Measurements from ENCODE around the gene SMARCC2.
A peak's percentile ranks its signal among the peaks of the same experiment; 100 is the strongest.

Gene SMARCC2

GRCh38 chr12:56152132-56152755 lies 37.0 kb downstream of the SMARCC2 start, which contains the start of gene MYL6B (continued):
- no peak for TF ChIP-seq ZFP3 (tag by site-specific recombination; IDR thresholded peaks at IDR 0.05; ENCODE audit: low read depth)
- TF ChIP-seq ZNF394 (tag by site-specific recombination; IDR thresholded peaks at IDR 0.05; ENCODE audit: borderline replicate concordance): peak; percentile 53; the same call in 1 of the 2 replicates
- TF ChIP-seq ZNF777 (tag by site-specific recombination; IDR thresholded peaks at IDR 0.05; ENCODE audit: borderline replicate concordance): no peak
- peak; percentile 55; the same call in 1 of the 2 replicates for TF ChIP-seq ZNF610 (tag by site-specific recombination; IDR thresholded peaks at IDR 0.05; ENCODE audit: borderline replicate concordance)
- no peak; the same call in 1 of the 2 replicates for TF ChIP-seq KLF7 (tag by site-specific recombination; IDR thresholded peaks at IDR 0.05; ENCODE audit: borderline replicate concordance)
- TF ChIP-seq ZBTB17 (tag by site-specific recombination; IDR thresholded peaks at IDR 0.05): peak; percentile 93
- TF ChIP-seq GLIS1 (tag by site-specific recombination; IDR thresholded peaks at IDR 0.05): no peak; the same call in 1 of the 2 replicates
- no peak; the same call in 1 of the 2 replicates for TF ChIP-seq ZNF561 (tag by site-specific recombination; IDR thresholded peaks at IDR 0.05; ENCODE audit: borderline replicate concordance)
- TF ChIP-seq ZNF449 (tag by site-specific recombination; IDR thresholded peaks at IDR 0.05): 0 out of 2 replicates have a peak, but pooled peaks have one; percentile 27
- no peak for TF ChIP-seq PRDM2 (tag by site-specific recombination; IDR thresholded peaks at IDR 0.05; ENCODE audit: borderline replicate concordance)
- no peak for TF ChIP-seq MYNN (tag by site-specific recombination; IDR thresholded peaks at IDR 0.05; ENCODE audit: borderline replicate concordance)
- TF ChIP-seq ZBTB20 (tag by site-specific recombination; IDR thresholded peaks at IDR 0.05): peak; percentile 83
- TF ChIP-seq KLF1 (tag by site-specific recombination; IDR thresholded peaks at IDR 0.05): peak; percentile 78
- TF ChIP-seq ZNF280D (tag by site-specific recombination; IDR thresholded peaks at IDR 0.05): no peak
- no peak for TF ChIP-seq SCRT1 (tag by site-specific recombination; IDR thresholded peaks at IDR 0.05; ENCODE audit: borderline replicate concordance)
- TF ChIP-seq ZNF324 (tag by site-specific recombination; IDR thresholded peaks at IDR 0.05): peak; percentile 66
- TF ChIP-seq KLF17 (tag by site-specific recombination; IDR thresholded peaks at IDR 0.05): peak; percentile 75; the same call in 1 of the 2 replicates
- no peak for TF ChIP-seq TCF7L2 (IDR thresholded peaks at IDR 0.05; ENCODE audit: borderline replicate concordance, low read depth, low read length)
- 0 out of 2 replicates have a peak, but pooled peaks have one; percentile 11 for TF ChIP-seq ZNF18 (tag by site-specific recombination; IDR thresholded peaks at IDR 0.05)
- TF ChIP-seq ZFP37 (tag by site-specific recombination; IDR thresholded peaks at IDR 0.05): 0 out of 2 replicates have a peak, but pooled peaks have one; percentile 25
- TF ChIP-seq BCL6B (tag by site-specific recombination; IDR thresholded peaks at IDR 0.05): no peak
- no peak for TF ChIP-seq ZNF704 (tag by site-specific recombination; IDR thresholded peaks at IDR 0.05)

Measured in HEK293 (cell line).